HepG2 (cell line): ENCODE results near the gene GLT1D1. TPM values are rescaled to one million over a fixed set of nuclear protein-coding genes. Genes with fewer than 3 reads are reported as not detected.

Experiments used
- ATAC-seq: fragments of 200-7000 bp; cut with Tn5 transposase; 3 replicates; pipeline ENCODE4 v1.9.1; 2020; ENCODE audit warnings: mild to moderate bottlenecking, moderate library complexity
- BruUV-seq: library from RNA; stranded (reverse); fragments of 400-500 nt; replicated peaks from 2 replicates; lab custom pipeline; 2021; lab: Mats Ljungman, UMichigan
- CTCF ChIA-PET: fragments of 300-600 bp; formaldehyde crosslinking; extraction: SDS; loops from one replicate; lab custom pipeline; 2021; ENCODE audit warnings: low total read pairs, inconsistent platforms, low intra/inter-chr PET ratio; lab: Yijun Ruan, JAX
- POLR2A ChIA-PET: fragments of 350-600 bp; sonication (Branson Sonifier 250); formaldehyde crosslinking; loops from one replicate; lab custom pipeline; 2020; ENCODE audit warnings: antibody characterized with exemption, inconsistent platforms; lab: Yijun Ruan, JAX
- DNase-seq: peaks from one replicate; pipeline ENCODE4 v3.0.0-alpha.2; 2015; ENCODE audit warnings: low spot score
- FAIRE-seq: peaks from 3 replicates; lab custom pipeline; 2011; peaks lifted over from hg19 to GRCh38; lab: Jason Lieb, UNC
- H2AFZ ChIP-seq: one replicate; pipeline ENCODE4 v1.6.1; 2011; ENCODE audit warnings: low read length, inconsistent platforms
- H3K27ac ChIP-seq: fragments of 300-600 bp; 3 replicates; pipeline ENCODE4 v1.8.0; 2011; ENCODE audit warnings: mixed run types, mild to moderate bottlenecking, mixed read lengths, low read length, inconsistent platforms; ENCODE audit not compliant: insufficient read depth; ENCODE audit errors: extremely low read length
- H3K27me3 ChIP-seq, 2 experiments: fragments of 200-600 bp in 1 of 2; 2 replicates in 1 of 2; 3 replicates in 1 of 2; pipeline versions ENCODE4 v1.6.0 to v1.8.0; 2011; ENCODE audit warnings: low read length in 2 of 2, mild to moderate bottlenecking in 2 of 2, moderate library complexity in 2 of 2, inconsistent platforms in 1 of 2; ENCODE audit not compliant: insufficient read depth in 2 of 2, control insufficient read depth in 1 of 2
- H3K36me3 ChIP-seq, 2 experiments: fragments of 200-600 bp in 1 of 2; replicated peaks in 1 of 2; 2 replicates in 1 of 2; 3 replicates in 1 of 2; pipeline versions ENCODE4 v1.5.1 to v1.8.0; 2011; ENCODE audit warnings: low read length in 2 of 2, inconsistent platforms in 1 of 2; ENCODE audit not compliant: insufficient read depth in 2 of 2, control insufficient read depth in 1 of 2
- H3K4me1 ChIP-seq: 2 replicates; pipeline ENCODE4 v1.5.1; 2012; ENCODE audit warnings: low read length, inconsistent platforms; ENCODE audit not compliant: insufficient read depth
- H3K4me2 ChIP-seq: 2 replicates; pipeline ENCODE4 v1.6.0; 2011; ENCODE audit warnings: low read depth, low read length, inconsistent platforms
- H3K4me3 ChIP-seq, 3 experiments: fragments of 200-600 bp in 1 of 3; sonication (generic), shearing (Covaris generic) in 1 of 3; replicated peaks in 1 of 3; 2 replicates each; pipeline ENCODE4 v1.5.1; 2011 to 2016; ENCODE audit warnings: low read length in 3 of 3, inconsistent platforms in 2 of 3, low read depth in 2 of 3, mild to moderate bottlenecking in 2 of 3, control low read depth in 1 of 3, mixed read lengths in 1 of 3; ENCODE audit not compliant: insufficient read depth in 1 of 3
- H3K79me2 ChIP-seq: one replicate; pipeline ENCODE4 v1.6.1; 2011; ENCODE audit warnings: low read length, inconsistent platforms; ENCODE audit not compliant: insufficient read depth
- H3K9ac ChIP-seq: 2 replicates; pipeline ENCODE4 v1.6.0; 2011; ENCODE audit warnings: mild to moderate bottlenecking, low read depth, low read length, inconsistent platforms; ENCODE audit not compliant: insufficient read depth
- H3K9me3 ChIP-seq: 2 replicates; pipeline ENCODE4 v1.5.1; 2012; ENCODE audit warnings: mild to moderate bottlenecking, low read length
- H4K20me1 ChIP-seq: 2 replicates; pipeline ENCODE4 v1.6.0; 2011; ENCODE audit warnings: inconsistent platforms, mild to moderate bottlenecking, low read length, moderate library complexity; ENCODE audit not compliant: insufficient read depth
- AKNA ChIP-seq: sonication (generic); formaldehyde crosslinking; IDR thresholded peaks from 2 replicates; pipeline ENCODE4 v1.4.0; 2020; ENCODE audit warnings: missing genetic modification reagents, borderline replicate concordance
- ESRRA ChIP-seq: sonication (generic); formaldehyde crosslinking; IDR thresholded peaks from 2 replicates; pipeline ENCODE4 v1.5.1; 2020; ENCODE audit warnings: mild to moderate bottlenecking, low read depth, missing genetic modification reagents
- HMG20A ChIP-seq: IDR thresholded peaks from 2 replicates; pipeline ENCODE4 v1.6.1; 2016; ENCODE audit warnings: borderline replicate concordance
- JUNB ChIP-seq: sonication (generic); formaldehyde crosslinking; IDR thresholded peaks from 2 replicates; pipeline ENCODE4 v1.8.0; 2022; ENCODE audit warnings: missing genetic modification reagents, mild to moderate bottlenecking, borderline replicate concordance
- KDM1A ChIP-seq: IDR thresholded peaks from 2 replicates; pipeline ENCODE4 v1.6.1; 2016; ENCODE audit warnings: missing compliant biosample characterization
- MIER3 ChIP-seq: IDR thresholded peaks from 2 replicates; pipeline ENCODE4 v1.6.1; 2016; ENCODE audit warnings: missing compliant biosample characterization, borderline replicate concordance
- NCOA1 ChIP-seq: sonication (generic); formaldehyde crosslinking; IDR thresholded peaks from 2 replicates; pipeline ENCODE4 v1.9.0; 2021; ENCODE audit warnings: missing genetic modification reagents
- NR2F1 ChIP-seq, 2 experiments: fragments of 450-650 bp in 1 of 2; formaldehyde crosslinking in 1 of 2; IDR thresholded peaks; 2 replicates each; pipeline versions ENCODE4 v1.5.0 to v1.6.1; 2016 to 2020; ENCODE audit warnings: mild to moderate bottlenecking in 1 of 2, missing compliant biosample characterization in 1 of 2, missing genetic modification reagents in 1 of 2, moderate library complexity in 1 of 2
- SETDB1 ChIP-seq: sonication (generic); formaldehyde crosslinking; IDR thresholded peaks from 2 replicates; pipeline ENCODE4 v1.5.1; 2020; ENCODE audit warnings: missing genetic modification reagents, mild to moderate bottlenecking, borderline replicate concordance
- SIX1 ChIP-seq: sonication (generic); formaldehyde crosslinking; IDR thresholded peaks from 2 replicates; pipeline ENCODE4 v1.4.0; 2020; ENCODE audit warnings: missing genetic modification reagents, borderline replicate concordance
- SNAPC5 ChIP-seq: sonication (generic); formaldehyde crosslinking; IDR thresholded peaks from 2 replicates; pipeline ENCODE4 v1.8.1; 2023; ENCODE audit warnings: mild to moderate bottlenecking, missing genetic modification reagents, borderline replicate concordance
- ZFP1 ChIP-seq: IDR thresholded peaks from 2 replicates; pipeline ENCODE4 v1.6.1; 2016
- ZNF331 ChIP-seq: sonication (generic); formaldehyde crosslinking; IDR thresholded peaks from 2 replicates; pipeline ENCODE4 v1.4.0; 2020; ENCODE audit warnings: missing genetic modification reagents
- ZNF432 ChIP-seq: sonication (generic); formaldehyde crosslinking; IDR thresholded peaks from 2 replicates; pipeline ENCODE4 v1.5.0; 2020; ENCODE audit warnings: missing genetic modification reagents, mild to moderate bottlenecking, borderline replicate concordance
- ZNF530 ChIP-seq: sonication (generic); formaldehyde crosslinking; IDR thresholded peaks from 2 replicates; pipeline ENCODE4 v1.5.0; 2020; ENCODE audit warnings: low read depth, mild to moderate bottlenecking, missing genetic modification reagents
- ZNF552 ChIP-seq: sonication (generic); formaldehyde crosslinking; IDR thresholded peaks from 2 replicates; pipeline ENCODE4 v1.9.0; 2022; ENCODE audit warnings: missing genetic modification reagents, mild to moderate bottlenecking, borderline replicate concordance
- ZNF577 ChIP-seq: sonication (generic); formaldehyde crosslinking; IDR thresholded peaks from 2 replicates; pipeline ENCODE4 v1.4.0; 2020; ENCODE audit warnings: mild to moderate bottlenecking, low read depth, missing genetic modification reagents, borderline replicate concordance
- ZNF619 ChIP-seq: sonication (generic); formaldehyde crosslinking; IDR thresholded peaks from 2 replicates; pipeline ENCODE4 v1.4.0; 2020; ENCODE audit warnings: mild to moderate bottlenecking, missing genetic modification reagents
- ZNF674 ChIP-seq: sonication (generic); formaldehyde crosslinking; IDR thresholded peaks from 2 replicates; pipeline ENCODE4 v1.5.0; 2020; ENCODE audit warnings: low read depth, mild to moderate bottlenecking, missing genetic modification reagents
- ZNF761 ChIP-seq: sonication (generic); formaldehyde crosslinking; conservative IDR thresholded peaks from 2 replicates; pipeline ENCODE4 v1.4.0; 2020; ENCODE audit warnings: mild to moderate bottlenecking, missing genetic modification reagents
- ZSCAN31 ChIP-seq: sonication (generic); formaldehyde crosslinking; IDR thresholded peaks from 2 replicates; pipeline ENCODE4 v1.5.0; 2020; ENCODE audit warnings: low read depth, mild to moderate bottlenecking, missing genetic modification reagents
- WGBS: methylation state at CpG from one replicate; pipeline ENCODE4 v1.1.6; 2017; ENCODE audit warnings: low lambda C conversion rate; 5-methylcytosine and 5-hydroxymethylcytosine counted together
- in situ Hi-C: cut with HindIII; loops from 2 replicates; pipeline ENCODE4 v1.10.0; 2017; ENCODE audit warnings: low pct_unique_long_range_greater_than_20kb; ENCODE audit not compliant: extremely low pct_ligation_motif_present
- intact Hi-C: fragments of 100-400 bp; cut with micrococcal nuclease; formaldehyde crosslinking; loops from one replicate; pipeline ENCODE4 v1.10.0; 2022; ENCODE audit not compliant: unreplicated experiment
- polyA plus RNA-seq, 8 experiments: library from polyadenylated mRNA; depleted of rRNA in 3 of 8; stranded (reverse) in 7 of 8; unstranded in 1 of 8; fragments of >200 nt; fragmentation: Illumina TruSeq in 4 of 8; extraction: Trizol in 4 of 8; gene quantifications; 2 replicates each; pipeline versions ENCODE4 v1.2.1 to v1.2.3, GENCODE V29; 2011 to 2016; ENCODE audit warnings: low read depth in 4 of 8, missing spikeins in 1 of 8, mixed read lengths in 1 of 8; ENCODE audit not compliant: insufficient read depth in 1 of 8
- total RNA-seq, 5 experiments: library from RNA; depleted of rRNA; stranded (reverse); fragments of >200 nt; fragmentation: Illumina TruSeq; extraction: Trizol; gene quantifications; 2 replicates each; pipeline ENCODE4 v1.2.3, GENCODE V29; 2016; ENCODE audit warnings: low read depth in 1 of 5

The GLT1D1 gene
- total and polyA plus RNA-seq, 2 of the 13 experiments (the other 11 are each of a cell fraction or from before 2014, with no cell fraction given) = 0.09 to 0.17 TPM

- TF ChIP-seq JUNB (CRISPR knock-in tag) (no peak), SIX1 (CRISPR knock-in tag) (no peak), NCOA1 (no peak), NR2F1 (CRISPR knock-in tag; IDR thresholded peaks at IDR 0.05) (no peak), SETDB1 (CRISPR knock-in tag) (no peak), ZNF674 (CRISPR knock-in tag) (no peak)
Measured at GRCh38 chr12:128863957-128864356, 10.7 kb downstream of the GLT1D1 start (continued).

- Histone ChIP-seq H3K79me2 (no peaks in the 10 kb centered on the region), H2AFZ (no peak overlapping the region), H3K27me3 (no peaks in the 10 kb centered on the region), H3K9ac (no peak overlapping the region), H3K27ac (no peak overlapping the region), H3K4me2 (no peak overlapping the region; the same call in 1 of the 2 replicates), H3K4me3 (no peak overlapping the region), H4K20me1 (no peaks in the 10 kb centered on the region), H3K36me3 (no peaks in the 10 kb centered on the region), H3K9me3 (no peaks in the 10 kb centered on the region), H3K4me1 (peaks cover 41% of the 10 kb centered on the region)
- 59% methylated on average over 9 of the region's 9 CpGs for WGBS
- ATAC-seq = no peak
- in situ Hi-C loops (no loop called here), intact Hi-C loops (no loop called here)
- no TSS peak for BruUV-seq
- CTCF ChIA-PET = no interaction called here
- no peak for FAIRE-seq
- DNase-seq = no peak
- POLR2A ChIA-PET = no interaction called here
- TF ChIP-seq ESRRA (CRISPR knock-in tag) (no peak), ZFP1 (no peak), SNAPC5 (CRISPR knock-in tag) (no peak), ZNF552 (no peak), ZNF331 (CRISPR knock-in tag) (no peak), ZNF619 (CRISPR knock-in tag) (no peak), KDM1A (CRISPR knock-in tag) (no peak), ZNF530 (CRISPR knock-in tag) (no peak), HMG20A (CRISPR knock-in tag) (no peak), MIER3 (CRISPR knock-in tag) (no peak), ZNF761 (CRISPR knock-in tag) (no peak), ZNF432 (CRISPR knock-in tag) (no peak), ZNF577 (CRISPR knock-in tag) (no peak), ZSCAN31 (CRISPR knock-in tag) (no peak), AKNA (CRISPR knock-in tag) (no peak)
Measured at GRCh38 chr12:128864516-128865186, 11.4 kb downstream of the GLT1D1 start.
